K562 (cell line): ENCODE results near the gene OPRD1. TPM values are rescaled to one million over a fixed set of nuclear protein-coding genes. Genes with fewer than 3 reads are reported as not detected.

Source experiments
- E2F3 ChIP-seq: fragments of 250-450 bp; sonication (Bioruptor Pico); IDR thresholded peaks from 2 replicates; pipeline ENCODE4 v1.4.0; 2020; ENCODE audit warnings: mild to moderate bottlenecking
- POLR3A ChIP-seq: IDR thresholded peaks from 2 replicates; pipeline ENCODE4 v1.6.1; 2011; ENCODE audit warnings: borderline replicate concordance, mild to moderate bottlenecking, moderate library complexity; ENCODE audit not compliant: insufficient read length, insufficient read depth; ENCODE audit errors: extremely low read depth
- XRCC3 ChIP-seq: fragments of 450-650 bp; IDR thresholded peaks from 2 replicates; pipeline ENCODE4 v1.6.1; 2017; ENCODE audit warnings: mild to moderate bottlenecking, moderate library complexity
- ZNF407 ChIP-seq: fragments of 450-650 bp; IDR thresholded peaks from 2 replicates; pipeline ENCODE4 v1.6.1; 2016; ENCODE audit warnings: low read depth
- polyA plus RNA-seq, 8 experiments: library from polyadenylated mRNA; depleted of rRNA in 4 of 8; stranded (reverse) in 5 of 8; unstranded in 3 of 8; fragments of >200 nt; fragmentation: Nextera tagmentation in 2 of 8; fragmentation: Illumina TruSeq in 1 of 8; extraction: Ambion mirVana in 2 of 8; extraction: Trizol in 1 of 8; gene quantifications; 2 replicates each; pipeline versions ENCODE4 v1.2.1 to v1.2.3, GENCODE V29; 2011 to 2014; ENCODE audit warnings: inconsistent platforms in 1 of 8, missing spikeins in 1 of 8
- total RNA-seq, 7 experiments: library from RNA; depleted of rRNA in 6 of 7; stranded (reverse); fragments of >200 nt in 6 of 7; fragmentation: Illumina TruSeq in 2 of 7; extraction: Trizol in 2 of 7; gene quantifications; 2 replicates each; pipeline versions ENCODE4 v1.2.1 to v1.2.3, GENCODE V29; 2011 to 2021; ENCODE audit warnings: low replicate concordance in 1 of 7

OPRD1 gene
- total and polyA plus RNA-seq, 9 of the 15 experiments (the other 6 are each of a cell fraction or from before 2014, with no cell fraction given): under 0.01 to 0.03 (median under 0.01) TPM; not detected in 6

DNA sequence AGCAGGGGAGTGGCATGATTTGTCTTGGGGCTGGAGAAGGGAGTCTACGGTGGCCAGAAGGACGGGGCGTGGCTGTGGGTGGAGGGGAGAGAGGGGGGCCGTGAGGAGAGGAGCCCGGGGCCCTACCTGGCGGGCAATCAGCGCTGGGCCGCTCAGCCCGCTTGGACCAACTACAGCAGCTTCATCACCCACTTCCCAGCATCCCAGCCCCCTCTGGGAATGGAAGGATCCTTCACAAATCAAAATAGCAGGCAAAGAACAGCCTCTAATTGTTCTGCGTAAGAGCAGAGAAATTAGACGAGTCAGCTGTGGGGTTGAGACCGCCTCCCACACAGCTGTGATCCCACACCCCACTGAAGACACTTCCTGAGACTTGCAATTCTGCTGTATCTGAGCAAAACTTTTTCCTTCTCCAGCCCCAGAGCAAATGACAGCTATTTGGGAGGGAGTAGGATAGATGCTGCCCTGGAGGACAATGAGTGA is 43.5 kb downstream of the OPRD1 start (continued):
- no peak for TF ChIP-seq XRCC3
- peak; percentile 70 for TF ChIP-seq ZNF407
- no peak for TF ChIP-seq E2F3 (CRISPR knock-in tag)
- TF ChIP-seq POLR3A: no peak
